Erythroblast (primary cell): Measurements from ENCODE around the gene CLCNKA.

ENCODE experiments used
- GATA1 ChIP-seq: IDR thresholded peaks from 2 replicates; pipeline ENCODE4 v1.6.1; 2011; ENCODE audit warnings: low read depth, mild to moderate bottlenecking, control low read depth, low read length, moderate library complexity
- POLR2A ChIP-seq: IDR thresholded peaks from 2 replicates; pipeline ENCODE4 v1.6.1; 2011; ENCODE audit warnings: mild to moderate bottlenecking, low read length

DNA sequence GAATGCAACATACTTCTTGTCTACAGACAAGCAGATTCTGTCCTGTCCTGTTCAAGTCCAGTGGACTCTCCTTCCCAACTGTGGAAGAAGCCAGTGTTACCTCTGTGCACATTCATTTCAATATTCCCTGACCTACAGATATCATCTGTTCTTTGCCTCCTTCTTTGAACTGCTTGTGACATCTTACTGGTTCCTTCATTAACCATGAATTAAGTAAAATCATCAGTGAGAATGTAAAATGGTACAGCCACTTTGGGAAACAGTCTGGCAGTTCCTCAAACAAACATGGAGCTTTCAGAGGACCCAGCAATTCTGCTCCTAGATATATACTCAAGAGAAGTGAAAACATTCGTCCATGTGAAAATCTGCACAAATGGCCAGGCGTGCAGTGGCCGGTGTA lies 11.0 kb upstream of the CLCNKA start:
- TF ChIP-seq POLR2A (no peak), GATA1 (no peak)
